Jurkat, Clone E6-1 (cell line): ENCODE results near the gene PSENEN.
"Not testable (repeated sequence)": the region's sequence is repeated elsewhere in the genome, so short reads cannot be mapped to it uniquely, and the experiment has no call there.

Experiments used
- DNase-seq: peaks from one replicate; pipeline ENCODE4 v3.0.0-alpha.2; 2011; ENCODE audit warnings: low read depth, low spot score
- H3K4me3 ChIP-seq: 2 replicates; pipeline ENCODE4 v1.5.1; 2011; ENCODE audit warnings: mild to moderate bottlenecking, low read length, control low read depth, moderate library complexity

The PSENEN gene

GRCh38 chr19:35764432-35765315, 19.2 kb downstream of the PSENEN start:
- H3K4me3 ChIP-seq = no peak overlapping the region
- no peak for DNase-seq

GRCh38 chr19:35766571-35767104, 21.2 kb downstream of the PSENEN start:
- DNase-seq = no peak
- H3K4me3 ChIP-seq = no peak overlapping the region

- H3K4me3 ChIP-seq = no peak overlapping the region
- DNase-seq = no peak
Measured at GRCh38 chr19:35767288-35768081, 22.0 kb downstream of the PSENEN start.

GRCh38 chr19:35768082-35768421, 22.6 kb downstream of the PSENEN start:
- no peak for DNase-seq
- no peak overlapping the region for H3K4me3 ChIP-seq

- H3K4me3 ChIP-seq, DNase-seq: not testable (repeated sequence)
Measured at GRCh38 chr19:35772362-35772761, 26.9 kb downstream of the PSENEN start.

- DNase-seq = no peak
- H3K4me3 ChIP-seq = no peak overlapping the region
Measured at GRCh38 chr19:35773020-35773806, 27.8 kb downstream of the PSENEN start.

- DNase-seq = no peak
- peak overlapping the region; percentile 49 for H3K4me3 ChIP-seq
Measured at GRCh38 chr19:35774274-35775045, 29.0 kb downstream of the PSENEN start.

- H3K4me3 ChIP-seq = peak overlapping the region; percentile 49
- no peak for DNase-seq
Measured at GRCh38 chr19:35775046-35775297, 29.5 kb downstream of the PSENEN start.

- DNase-seq = peak; percentile 96
- peak within 1 kb of the TSS; percentile 76 for H3K4me3 ChIP-seq
Measured at GRCh38 chr19:35775298-35776101, 30.0 kb downstream of the PSENEN start, which contains the start of gene ARHGAP33. Gene ARHGAP33, plus strand, starts transcription at chr19:35775564. Its CDS starts 95 bp downstream, at chr19:35775659.

GRCh38 chr19:35776102-35776788, 30.8 kb downstream of the PSENEN start:
- peak overlapping the region; percentile 76 for H3K4me3 ChIP-seq
- DNase-seq = no peak

GRCh38 chr19:35777086-35777841, 31.8 kb downstream of the PSENEN start:
- DNase-seq = no peak
- H3K4me3 ChIP-seq = no peak overlapping the region

GRCh38 chr19:35777961-35778360, 32.5 kb downstream of the PSENEN start:
- DNase-seq = no peak
- H3K4me3 ChIP-seq = no peak overlapping the region

GRCh38 chr19:35779033-35779432, 33.6 kb downstream of the PSENEN start:
- no peak for DNase-seq
- no peak overlapping the region for H3K4me3 ChIP-seq

GRCh38 chr19:35780058-35780457, 34.6 kb downstream of the PSENEN start:
- no peak overlapping the region for H3K4me3 ChIP-seq
- no peak for DNase-seq

- no peak overlapping the region for H3K4me3 ChIP-seq
- no peak for DNase-seq
Measured at GRCh38 chr19:35780717-35781116, 35.3 kb downstream of the PSENEN start.

- no peak overlapping the region for H3K4me3 ChIP-seq
- no peak for DNase-seq
Measured at GRCh38 chr19:35781650-35782049, 36.2 kb downstream of the PSENEN start.

- H3K4me3 ChIP-seq = no peak overlapping the region
Measured at GRCh38 chr19:35782589-35782988, 37.1 kb downstream of the PSENEN start.

More at GRCh38 chr19:35782589-35782988, 37.1 kb downstream of the PSENEN start:
- DNase-seq = no peak
